BJ (cell line): Measurements from ENCODE around the gene WDR37. TPM values are rescaled to one million over a fixed set of nuclear protein-coding genes. Genes with fewer than 3 reads are reported as not detected.

Experiments used
- CTCF ChIA-PET: fragments of 350-600 bp; formaldehyde crosslinking; extraction: SDS; loops from one replicate; lab custom pipeline; 2021; ENCODE audit warnings: antibody characterized with exemption, inconsistent platforms; lab: Yijun Ruan, JAX
- POLR2A ChIA-PET: fragments of 300-600 bp; sonication (Branson Sonifier 250); formaldehyde crosslinking; extraction: SDS; loops from one replicate; lab custom pipeline; 2021; ENCODE audit warnings: antibody characterized with exemption; lab: Charles Lee
- DNase-seq: peaks from one replicate; pipeline ENCODE4 v3.0.0-alpha.2; 2011; ENCODE audit warnings: low read depth
- H3K27me3 ChIP-seq: 2 replicates; pipeline ENCODE4 v1.6.0; 2011; ENCODE audit warnings: low read length; ENCODE audit not compliant: control insufficient read depth, insufficient read depth
- H3K36me3 ChIP-seq: 2 replicates; pipeline ENCODE4 v1.5.1; 2011; ENCODE audit warnings: low read length; ENCODE audit not compliant: control insufficient read depth, insufficient read depth
- H3K4me3 ChIP-seq: 2 replicates; pipeline ENCODE4 v1.5.1; 2011; ENCODE audit warnings: low read depth, mild to moderate bottlenecking, control low read depth, low read length
- polyA plus RNA-seq: library from polyadenylated mRNA; depleted of rRNA; stranded (reverse); fragments of >200 nt; gene quantifications from 2 replicates; pipeline ENCODE4 v1.2.3, GENCODE V29; 2011
- TF ChIP-seq, protein P1 (sequence below): IDR thresholded peaks from 2 replicates; pipeline ENCODE4 v1.5.1; 2011; ENCODE audit warnings: low read depth, mild to moderate bottlenecking, control low read depth, inconsistent platforms, low read length, moderate library complexity; ENCODE audit not compliant: insufficient read depth

The WDR37 gene
- polyA plus RNA-seq, 1 experiment = 12.7 TPM

DNA sequence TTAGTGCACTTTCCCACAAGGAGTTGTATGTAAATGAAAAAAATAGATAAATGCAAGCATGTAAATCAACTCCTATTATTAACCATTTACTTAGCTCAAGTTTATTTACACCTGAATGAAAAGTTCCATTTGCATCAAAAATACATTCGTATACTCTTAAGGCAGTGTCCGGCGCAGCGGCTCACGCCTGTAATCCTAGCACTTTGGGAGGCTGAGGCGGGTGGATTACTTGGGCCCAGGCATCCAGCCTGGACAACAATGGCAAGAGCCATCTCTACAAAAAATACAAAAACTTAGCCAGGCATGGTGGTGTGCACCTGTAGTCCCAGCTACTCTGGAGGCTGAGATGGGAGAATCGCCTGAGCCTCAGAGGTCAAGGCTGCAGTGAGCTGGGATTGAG, 26.3 kb upstream of the WDR37 start:
- TF ChIP-seq, protein P1, sequence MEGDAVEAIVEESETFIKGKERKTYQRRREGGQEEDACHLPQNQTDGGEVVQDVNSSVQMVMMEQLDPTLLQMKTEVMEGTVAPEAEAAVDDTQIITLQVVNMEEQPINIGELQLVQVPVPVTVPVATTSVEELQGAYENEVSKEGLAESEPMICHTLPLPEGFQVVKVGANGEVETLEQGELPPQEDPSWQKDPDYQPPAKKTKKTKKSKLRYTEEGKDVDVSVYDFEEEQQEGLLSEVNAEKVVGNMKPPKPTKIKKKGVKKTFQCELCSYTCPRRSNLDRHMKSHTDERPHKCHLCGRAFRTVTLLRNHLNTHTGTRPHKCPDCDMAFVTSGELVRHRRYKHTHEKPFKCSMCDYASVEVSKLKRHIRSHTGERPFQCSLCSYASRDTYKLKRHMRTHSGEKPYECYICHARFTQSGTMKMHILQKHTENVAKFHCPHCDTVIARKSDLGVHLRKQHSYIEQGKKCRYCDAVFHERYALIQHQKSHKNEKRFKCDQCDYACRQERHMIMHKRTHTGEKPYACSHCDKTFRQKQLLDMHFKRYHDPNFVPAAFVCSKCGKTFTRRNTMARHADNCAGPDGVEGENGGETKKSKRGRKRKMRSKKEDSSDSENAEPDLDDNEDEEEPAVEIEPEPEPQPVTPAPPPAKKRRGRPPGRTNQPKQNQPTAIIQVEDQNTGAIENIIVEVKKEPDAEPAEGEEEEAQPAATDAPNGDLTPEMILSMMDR = no peak
- CTCF ChIA-PET = interaction anchor here (1.1 kb wide), 1 partner anchor 15 kb away, joined by 4 read pairs; no protein-coding TSS in a partner anchor
- DNase-seq = no peak
- H3K27me3 ChIP-seq = no peaks in the 10 kb centered on the region
- H3K4me3 ChIP-seq = no peak overlapping the region
- POLR2A ChIA-PET = no interaction called here
- no peaks in the 10 kb centered on the region for H3K36me3 ChIP-seq

DNA sequence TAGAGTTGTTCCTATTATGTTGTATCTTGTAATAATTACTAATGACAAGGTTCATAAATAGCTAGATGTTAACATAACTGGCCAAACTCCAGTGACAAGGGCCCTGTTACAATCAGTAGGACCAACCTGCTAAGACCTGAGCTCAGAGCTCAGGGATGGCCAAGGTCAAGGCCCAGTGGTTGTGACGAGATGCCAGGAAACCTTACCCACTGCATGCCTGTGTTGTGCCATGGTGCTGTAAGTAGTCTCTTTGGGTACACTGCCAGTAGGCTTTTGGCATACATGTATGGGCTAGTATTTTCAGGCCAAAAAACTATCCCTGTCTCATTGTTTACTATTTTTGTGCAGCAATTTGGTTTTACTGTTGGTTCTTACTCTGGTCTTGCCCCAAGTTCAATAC, 22.6 kb upstream of the WDR37 start:
- DNase-seq = no peak
- TF ChIP-seq, protein P1 = no peak
- CTCF ChIA-PET = no interaction called here
- H3K27me3 ChIP-seq = no peaks in the 10 kb centered on the region
- H3K4me3 ChIP-seq = no peak overlapping the region
- no peaks in the 10 kb centered on the region for H3K36me3 ChIP-seq
- POLR2A ChIA-PET = no interaction called here

DNA sequence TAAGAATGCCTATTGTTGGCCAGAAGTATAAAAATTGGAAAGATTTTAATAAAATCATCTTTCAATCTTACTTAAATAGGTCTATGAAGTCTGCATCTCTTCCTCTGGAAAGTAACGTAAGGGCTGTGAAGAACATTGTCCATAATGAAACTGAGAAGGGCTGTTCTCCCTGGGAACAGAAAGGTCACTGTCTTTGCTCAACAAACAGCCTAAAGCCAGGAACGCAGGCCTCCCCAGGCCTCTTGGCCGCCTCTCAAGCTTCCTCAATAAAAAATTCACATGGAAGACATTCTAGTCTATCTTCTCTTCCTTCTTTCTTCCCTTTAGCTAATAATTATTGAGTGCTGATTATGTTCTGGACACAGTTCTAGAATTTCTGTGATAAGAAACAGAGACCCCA, 21.4 kb upstream of the WDR37 start:
- ChIA-PET POLR2A (interaction anchor here (1.1 kb wide), 1 partner anchor 14 kb away, joined by 4 read pairs; the partner anchor contains the start of gene IDI1), CTCF (no interaction called here)
- TF ChIP-seq, protein P1 = no peak
- H3K4me3 ChIP-seq = no peak overlapping the region
- DNase-seq = no peak
- H3K27me3 ChIP-seq = no peaks in the 10 kb centered on the region
- H3K36me3 ChIP-seq = no peaks in the 10 kb centered on the region

DNA sequence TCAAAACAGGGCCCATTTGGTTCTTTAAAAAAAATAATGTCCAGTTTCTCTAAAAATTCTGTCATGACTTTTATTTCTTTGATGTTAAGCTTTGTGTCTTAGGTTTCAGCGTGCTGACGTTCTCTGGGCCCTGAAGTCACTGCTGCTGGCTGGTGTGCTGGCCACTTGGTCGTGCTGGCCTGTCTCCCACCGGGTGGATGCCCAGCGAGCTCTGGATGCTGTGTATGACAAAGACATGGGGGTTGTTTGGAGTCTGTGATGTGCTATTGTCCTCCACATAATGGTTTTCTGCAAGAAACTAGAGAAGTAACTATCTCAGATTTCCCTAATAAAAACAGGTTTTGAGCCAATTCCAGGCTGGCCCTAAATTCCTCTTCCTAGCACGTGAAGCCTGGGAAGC, 21.0 kb upstream of the WDR37 start:
- TF ChIP-seq, protein P1 = no peak
- Histone ChIP-seq H3K4me3 (no peak overlapping the region), H3K36me3 (peaks cover under 1% of the 10 kb centered on the region; the same call in 1 of the 2 replicates), H3K27me3 (no peaks in the 10 kb centered on the region)
- no peak for DNase-seq
- POLR2A ChIA-PET = interaction anchor here (0.5 to 1.1 kb wide), 3 partner anchors 14 to 21 kb away, joined by 3 to 4 read pairs (median 4); partner anchors contain the start of gene IDI1
- CTCF ChIA-PET = interaction anchor here (1.1 kb wide), 1 partner anchor 40 kb away, joined by 3 read pairs; no protein-coding TSS in a partner anchor

DNA sequence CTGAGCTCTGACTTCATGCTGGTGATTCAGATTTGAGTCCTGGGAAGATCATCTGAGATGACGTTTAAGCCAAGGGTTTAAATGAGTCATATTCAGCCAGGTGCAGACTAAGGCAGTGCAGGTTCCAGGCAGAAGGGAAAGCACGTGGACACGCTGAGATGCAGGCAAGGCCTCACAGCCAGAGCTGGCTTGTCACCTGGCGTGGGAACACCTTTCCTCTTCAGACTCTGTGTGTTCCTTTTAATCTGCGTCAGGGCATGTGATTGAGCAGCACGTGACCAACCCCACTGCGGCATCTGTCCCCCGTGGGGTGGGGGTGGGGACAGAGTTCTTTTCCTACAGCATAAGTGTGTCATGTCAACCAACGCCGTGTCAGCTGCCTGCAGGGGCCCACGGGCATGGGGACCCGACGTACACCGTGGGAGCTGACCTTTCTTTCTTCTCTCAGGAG, 19.8 kb upstream of the WDR37 start:
- TF ChIP-seq, protein P1 = no peak
- ChIA-PET POLR2A (no interaction called here), CTCF (interaction anchor here (0.8 to 1.7 kb wide), 3 partner anchors 9 to 19 kb away, joined by 3 to 5 read pairs (median 4); partner anchors contain the start of gene IDI1)
- Histone ChIP-seq H3K4me3 (no peak overlapping the region), H3K36me3 (peaks cover 1% of the 10 kb centered on the region; the same call in 1 of the 2 replicates), H3K27me3 (no peaks in the 10 kb centered on the region)
- no peak for DNase-seq
